CD14-positive monocyte (primary cell): ENCODE measurements around the gene ACKR3. TPM values are rescaled to one million over a fixed set of nuclear protein-coding genes. Genes with fewer than 3 reads are reported as not detected.

Source experiments
- DNase-seq, 3 donors: peaks; one replicate each; pipeline ENCODE4 v3.0.0-alpha.2; 2011 to 2022
- H2AFZ ChIP-seq: 2 replicates; pipeline ENCODE4 v1.6.0; 2012; ENCODE audit warnings: mild to moderate bottlenecking, low read depth, low read length, inconsistent platforms; ENCODE audit not compliant: insufficient read depth, poor library complexity, severe bottlenecking
- H3K27ac ChIP-seq, 2 donors: 1 replicate in 1 of 2; 2 replicates in 1 of 2; pipeline ENCODE4 v1.5.1; 2012 to 2013; ENCODE audit warnings: low read length in 2 of 2, control low read depth in 1 of 2, inconsistent platforms in 1 of 2, low read depth in 1 of 2, mild to moderate bottlenecking in 1 of 2
- H3K27me3 ChIP-seq, 2 donors: one replicate each; pipeline versions ENCODE4 v1.6.0 to v1.6.1; 2011 to 2013; ENCODE audit warnings: low read length in 2 of 2; ENCODE audit not compliant: control insufficient read depth in 2 of 2, insufficient read depth in 2 of 2
- H3K36me3 ChIP-seq, 2 donors: replicated peaks in 1 of 2; 1 replicate in 1 of 2; 2 replicates in 1 of 2; pipeline versions ENCODE4 v1.5.1 to v1.6.1; 2012 to 2013; ENCODE audit warnings: low read length in 2 of 2, control low read depth in 1 of 2, inconsistent platforms in 1 of 2, mild to moderate bottlenecking in 1 of 2; ENCODE audit not compliant: insufficient read depth in 2 of 2, control insufficient read depth in 1 of 2
- H3K4me1 ChIP-seq, 2 donors: 1 replicate in 1 of 2; 2 replicates in 1 of 2; pipeline versions ENCODE4 v1.5.1 to v1.6.1; 2012 to 2013; ENCODE audit warnings: low read length in 2 of 2, control low read depth in 1 of 2, inconsistent platforms in 1 of 2, mild to moderate bottlenecking in 1 of 2, moderate library complexity in 1 of 2; ENCODE audit not compliant: insufficient read depth in 2 of 2, control insufficient read depth in 1 of 2
- H3K4me2 ChIP-seq: replicated peaks from 2 replicates; pipeline ENCODE3; 2012; ENCODE audit warnings: low read length, moderate library complexity, mild to moderate bottlenecking; ENCODE audit not compliant: poor library complexity, severe bottlenecking; ENCODE audit errors: extremely low read depth
- H3K4me3 ChIP-seq, 3 experiments: fragments of 200-600 bp in 1 of 3; sonication (generic) in 1 of 3; replicated peaks in 1 of 3; 1 replicate in 2 of 3; 2 replicates in 1 of 3; pipeline ENCODE4 v1.5.1; 2011 to 2013; ENCODE audit warnings: low read length in 3 of 3, mild to moderate bottlenecking in 3 of 3, control low read depth in 2 of 3, low read depth in 2 of 3, inconsistent platforms in 1 of 3, moderate library complexity in 1 of 3
- H3K79me2 ChIP-seq: 2 replicates; pipeline ENCODE4 v1.6.0; 2012; ENCODE audit warnings: mild to moderate bottlenecking, control low read depth, inconsistent platforms, low read length, moderate library complexity; ENCODE audit not compliant: insufficient read depth
- H3K9ac ChIP-seq: 2 replicates; pipeline ENCODE4 v1.6.0; 2017; ENCODE audit warnings: low read length, mild to moderate bottlenecking; ENCODE audit not compliant: insufficient read depth, poor library complexity, severe bottlenecking
- H3K9me3 ChIP-seq, 2 donors: replicated peaks in 1 of 2; 1 replicate in 1 of 2; 2 replicates in 1 of 2; pipeline versions ENCODE4 v1.5.1 to v1.6.1; 2012 to 2013; ENCODE audit warnings: low read length in 2 of 2, control low read depth in 1 of 2; ENCODE audit not compliant: control insufficient read depth in 1 of 2, insufficient read depth in 1 of 2
- H4K20me1 ChIP-seq: 2 replicates; pipeline ENCODE4 v1.6.0; 2012; ENCODE audit warnings: mild to moderate bottlenecking, low read length, control low read depth, moderate library complexity; ENCODE audit not compliant: insufficient read depth
- H3K27ac Mint-ChIP-seq, 7 donors: one replicate each; pipeline ENCODE4 v1.8.0; 2020; ENCODE audit warnings: mild to moderate bottlenecking in 7 of 7, mixed read lengths in 7 of 7, moderate library complexity in 6 of 7, inconsistent platforms in 2 of 7
- H3K27me3 Mint-ChIP-seq, 3 donors: one replicate each; pipeline ENCODE4 v1.8.0; 2021 to 2022; ENCODE audit warnings: low read depth in 3 of 3, mild to moderate bottlenecking in 3 of 3, mixed read lengths in 3 of 3, moderate library complexity in 3 of 3, inconsistent platforms in 1 of 3
- H3K36me3 Mint-ChIP-seq, 2 donors: one replicate each; pipeline ENCODE4 v1.8.0; 2020; ENCODE audit warnings: mixed read lengths in 2 of 2, inconsistent platforms in 1 of 2, mild to moderate bottlenecking in 1 of 2
- H3K4me1 Mint-ChIP-seq: one replicate; pipeline ENCODE4 v1.8.0; 2020; ENCODE audit warnings: mild to moderate bottlenecking, mixed read lengths
- H3K4me3 Mint-ChIP-seq, 2 donors: one replicate each; pipeline ENCODE4 v1.8.0; 2020; ENCODE audit warnings: mild to moderate bottlenecking in 2 of 2, mixed read lengths in 2 of 2, moderate library complexity in 1 of 2
- H3K9me3 Mint-ChIP-seq, 7 donors: one replicate each; pipeline ENCODE4 v1.8.0; 2020 to 2022; ENCODE audit warnings: mixed read lengths in 7 of 7, mild to moderate bottlenecking in 6 of 7, moderate library complexity in 6 of 7, inconsistent platforms in 2 of 7
- WGBS: methylation state at CpG from one replicate; pipeline ENCODE4 v1.1.5; 2013; ENCODE audit warnings: missing lambda C conversion rate; ENCODE audit not compliant: insufficient coverage; 5-methylcytosine and 5-hydroxymethylcytosine counted together
- intact Hi-C, 2 donors: fragments of 100-400 bp; cut with micrococcal nuclease; formaldehyde crosslinking; loops; one replicate each; pipeline versions ENCODE4 v1.15.0 to v1.15.1; 2023
- polyA plus RNA-seq, 3 donors: library from polyadenylated mRNA; depleted of rRNA in 1 of 3; unstranded in 2 of 3; stranded (reverse) in 1 of 3; fragments of 300-500 nt in 2 of 3; fragments of >200 nt in 1 of 3; fragmentation: Illumina TruSeq in 2 of 3; gene quantifications; 1 replicate in 2 of 3; 2 replicates in 1 of 3; pipeline ENCODE4 v1.2.3, GENCODE V29; 2012 to 2021
- TF ChIP-seq, protein P1 (sequence below): fragments of 200-600 bp; IDR thresholded peaks from one replicate; pipeline ENCODE4 v1.8.0; 2022; ENCODE audit warnings: antibody characterized with exemption, mild to moderate bottlenecking

Gene ACKR3
- polyA plus RNA-seq, 3 donors: 0.41 to 13.3 (median 0.79) TPM

DNA sequence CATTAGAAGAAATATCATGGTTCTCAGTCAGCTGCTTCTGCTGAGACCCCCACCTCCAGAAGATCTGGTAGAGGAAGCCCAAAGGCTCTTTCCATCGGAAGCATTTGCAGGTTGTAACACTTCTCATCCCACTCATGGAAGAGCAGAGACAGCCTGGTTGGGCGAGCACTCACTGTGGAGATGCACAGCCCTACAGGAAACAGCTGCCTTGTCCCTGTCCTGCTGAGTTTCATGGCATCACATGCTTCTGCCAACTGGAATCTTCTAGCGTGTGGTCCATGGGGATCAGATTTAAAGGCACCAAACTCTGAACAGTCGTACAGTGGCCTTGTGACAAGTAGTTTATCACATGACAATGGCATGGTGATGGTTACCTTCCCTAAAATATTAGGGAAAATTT is 36.3 kb upstream of the ACKR3 start:
- Histone ChIP-seq H3K4me2 (no peak overlapping the region), H3K79me2 (peaks cover 15% of the 10 kb centered on the region), H3K36me3 (no peaks in the 10 kb centered on the region), H3K4me1 (peaks cover 20 to 21% of the 10 kb centered on the region in 2 donors), H4K20me1 (no peaks in the 10 kb centered on the region), H3K4me3 (no peak overlapping the region), H3K27ac (no peak overlapping the region), H3K27me3 (no peaks in the 10 kb centered on the region), H3K9me3 (no peaks in the 10 kb centered on the region), H2AFZ (no peak overlapping the region), H3K9ac (no peak overlapping the region)
- Mint-ChIP-seq H3K4me1 (peaks cover 22% of the 10 kb centered on the region), H3K36me3 (no peaks in the 10 kb centered on the region), H3K9me3 (peaks cover 0 to 1% (median 0%) of the 10 kb centered on the region in 7 donors), H3K4me3 (no peak overlapping the region), H3K27me3 (peaks cover 0 to 8% (median 1%) of the 10 kb centered on the region in 3 donors), H3K27ac (no peak overlapping the region)
- intact Hi-C loops: no loop called here
- DNase-seq: no peak
- 94% methylated on average over 2 of the region's 4 CpGs for WGBS
- TF ChIP-seq, protein P1, sequence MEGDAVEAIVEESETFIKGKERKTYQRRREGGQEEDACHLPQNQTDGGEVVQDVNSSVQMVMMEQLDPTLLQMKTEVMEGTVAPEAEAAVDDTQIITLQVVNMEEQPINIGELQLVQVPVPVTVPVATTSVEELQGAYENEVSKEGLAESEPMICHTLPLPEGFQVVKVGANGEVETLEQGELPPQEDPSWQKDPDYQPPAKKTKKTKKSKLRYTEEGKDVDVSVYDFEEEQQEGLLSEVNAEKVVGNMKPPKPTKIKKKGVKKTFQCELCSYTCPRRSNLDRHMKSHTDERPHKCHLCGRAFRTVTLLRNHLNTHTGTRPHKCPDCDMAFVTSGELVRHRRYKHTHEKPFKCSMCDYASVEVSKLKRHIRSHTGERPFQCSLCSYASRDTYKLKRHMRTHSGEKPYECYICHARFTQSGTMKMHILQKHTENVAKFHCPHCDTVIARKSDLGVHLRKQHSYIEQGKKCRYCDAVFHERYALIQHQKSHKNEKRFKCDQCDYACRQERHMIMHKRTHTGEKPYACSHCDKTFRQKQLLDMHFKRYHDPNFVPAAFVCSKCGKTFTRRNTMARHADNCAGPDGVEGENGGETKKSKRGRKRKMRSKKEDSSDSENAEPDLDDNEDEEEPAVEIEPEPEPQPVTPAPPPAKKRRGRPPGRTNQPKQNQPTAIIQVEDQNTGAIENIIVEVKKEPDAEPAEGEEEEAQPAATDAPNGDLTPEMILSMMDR: no peak

DNA sequence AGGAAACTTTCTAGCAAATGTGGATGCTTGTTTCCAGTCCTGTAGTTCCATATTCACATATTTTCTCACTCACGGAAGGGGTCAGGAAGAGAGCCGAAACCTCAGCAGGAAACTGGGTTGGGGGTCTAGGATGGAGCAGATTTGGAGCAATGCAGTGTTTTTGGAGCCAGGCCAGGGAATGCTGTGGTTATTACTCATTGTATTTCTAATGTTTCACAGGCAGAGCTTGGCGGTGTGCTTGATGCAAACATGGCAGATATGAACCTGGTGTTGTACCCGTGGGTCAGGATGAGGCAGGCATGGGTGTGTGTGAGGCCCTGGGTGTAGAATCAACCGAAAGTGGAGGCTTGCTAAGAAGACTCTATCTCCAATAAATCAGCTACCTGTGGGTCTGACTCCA is 34.6 kb upstream of the ACKR3 start:
- Histone ChIP-seq H3K27ac (no peak overlapping the region), H3K9me3 (no peaks in the 10 kb centered on the region), H2AFZ (no peak overlapping the region), H3K27me3 (no peaks in the 10 kb centered on the region), H3K4me2 (no peak overlapping the region), H3K4me1 (peaks cover 27 to 28% of the 10 kb centered on the region in 2 donors), H3K79me2 (peaks cover 30% of the 10 kb centered on the region), H3K9ac (no peak overlapping the region), H4K20me1 (no peaks in the 10 kb centered on the region), H3K4me3 (no peak overlapping the region), H3K36me3 (no peaks in the 10 kb centered on the region)
- H3K4me3 Mint-ChIP-seq: no peak overlapping the region
- 22% methylated on average over 3 of the region's 5 CpGs for WGBS
- DNase-seq: no peak
- peaks cover 0 to 8% (median 1%) of the 10 kb centered on the region in 3 donors for H3K27me3 Mint-ChIP-seq
- H3K9me3 Mint-ChIP-seq: peaks cover 0 to 1% (median 0%) of the 10 kb centered on the region in 7 donors
- peaks cover 35% of the 10 kb centered on the region for H3K4me1 Mint-ChIP-seq
- intact Hi-C loops: no loop called here
- H3K27ac Mint-ChIP-seq: no peak overlapping the region
- no peaks in the 10 kb centered on the region for H3K36me3 Mint-ChIP-seq
- TF ChIP-seq, protein P1: no peak
